Activated naive CD4-positive, alpha-beta T cell treated with anti-CD3 and anti-CD28 coated beads, Interleukin-2, amount 50 U/mL, for 72 hours (primary cell): ENCODE data around the gene HELLS. TPM values are rescaled to one million over a fixed set of nuclear protein-coding genes. Genes with fewer than 3 reads are reported as not detected.

Experiments
- ATAC-seq, 2 donors: fragments of 150-1000 bp; cut with Tn5 transposase; 2 replicates each; pipeline ENCODE4 v1.10.0; 2021; ENCODE audit warnings: mild to moderate bottlenecking in 2 of 2, moderate library complexity in 2 of 2
- DNase-seq, 2 donors: peaks; one replicate each; pipeline ENCODE4 v3.0.0; 2021 to 2022; ENCODE audit warnings: low spot score in 2 of 2
- H3K27ac Mint-ChIP-seq, 2 donors: one replicate each; pipeline ENCODE4 v1.8.0; 2022; ENCODE audit warnings: mild to moderate bottlenecking in 2 of 2, mixed read lengths in 2 of 2
- H3K36me3 Mint-ChIP-seq, 2 donors: one replicate each; pipeline ENCODE4 v1.8.0; 2022; ENCODE audit warnings: mixed read lengths in 2 of 2
- H3K9me3 Mint-ChIP-seq, 2 donors: one replicate each; pipeline ENCODE4 v1.8.0; 2022; ENCODE audit warnings: mixed read lengths in 2 of 2
- total RNA-seq, 2 donors: library from RNA; stranded (reverse); gene quantifications; one replicate each; pipeline ENCODE4 v1.2.3, GENCODE V29; 2022

HELLS gene
- total RNA-seq, 2 donors from 2014 or later, result 144 to 161 TPM

DNA sequence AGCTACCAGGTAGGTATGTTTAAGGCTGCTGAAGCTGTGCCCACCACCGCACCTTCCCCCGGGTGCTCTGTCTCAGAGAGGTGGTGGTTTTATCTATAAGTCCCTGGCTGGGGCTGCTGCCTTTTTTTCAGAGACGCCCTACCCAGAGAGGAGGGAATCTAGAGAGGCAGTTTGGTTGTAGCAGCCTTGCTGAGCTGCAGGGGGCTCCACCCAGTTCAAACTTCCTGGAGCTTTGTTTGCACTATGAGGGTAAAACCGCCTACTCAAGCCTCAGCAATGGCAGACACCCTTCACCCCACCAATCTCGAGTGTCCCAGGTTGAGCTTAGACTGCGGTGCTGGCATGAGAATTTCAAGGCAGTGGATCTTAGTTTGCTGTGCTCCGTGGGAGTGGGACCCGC, 94.3 kb downstream of the HELLS start:
- DNase-seq (no peak), ATAC-seq (no peak)
- Mint-ChIP-seq H3K9me3 (peaks cover 14 to 19% of the 10 kb centered on the region in 2 donors), H3K27ac (no peak overlapping the region), H3K36me3 (peaks cover 14 to 17% of the 10 kb centered on the region in 2 donors)

DNA sequence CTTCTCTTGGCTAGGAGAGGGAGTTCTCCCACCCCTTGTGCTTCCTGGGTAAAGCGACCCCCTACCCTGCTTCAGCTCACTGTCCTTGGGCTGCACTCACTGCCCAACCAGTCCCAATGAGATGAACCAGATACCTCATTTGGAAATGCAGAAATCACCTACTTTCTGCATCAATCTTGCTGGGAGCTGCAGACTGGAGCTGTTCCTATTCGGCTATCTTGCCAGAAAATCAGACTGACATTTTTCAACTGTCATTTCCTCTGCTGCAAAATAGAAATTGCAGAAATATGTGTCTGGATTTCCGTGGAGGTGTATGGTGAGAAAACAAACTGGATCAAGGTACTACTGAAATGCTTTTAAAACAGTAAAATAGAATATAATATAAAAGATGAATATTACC, 95.0 kb downstream of the HELLS start:
- ATAC-seq (no peak), DNase-seq (no peak)
- no peak overlapping the region for H3K27ac Mint-ChIP-seq
- H3K36me3 Mint-ChIP-seq, result peaks cover 14 to 17% of the 10 kb centered on the region in 2 donors
- H3K9me3 Mint-ChIP-seq, result peaks cover 14 to 19% of the 10 kb centered on the region in 2 donors

DNA sequence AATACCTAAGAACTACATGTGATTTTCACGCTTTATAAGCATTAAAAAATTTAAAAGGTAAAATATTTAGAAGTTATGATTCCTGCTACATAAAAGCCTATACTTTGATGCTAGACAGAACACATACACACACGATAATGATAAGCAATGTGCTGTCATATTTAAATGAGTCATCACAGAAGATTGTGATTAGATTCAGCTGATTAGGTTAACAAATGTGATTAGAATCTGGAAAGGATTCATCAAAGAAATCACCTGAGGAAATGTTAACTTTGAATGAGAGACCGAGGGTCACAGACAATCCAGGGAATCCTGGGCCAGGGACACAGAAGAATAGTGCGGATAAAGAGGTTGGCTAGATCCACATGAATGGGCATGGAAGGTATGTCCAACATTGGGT, 95.9 kb downstream of the HELLS start:
- ATAC-seq, result no peak
- H3K27ac Mint-ChIP-seq, result no peak overlapping the region
- no peak for DNase-seq
- H3K36me3 Mint-ChIP-seq, result peaks cover 10 to 17% of the 10 kb centered on the region in 2 donors
- peaks cover 14 to 19% of the 10 kb centered on the region in 2 donors for H3K9me3 Mint-ChIP-seq

DNA sequence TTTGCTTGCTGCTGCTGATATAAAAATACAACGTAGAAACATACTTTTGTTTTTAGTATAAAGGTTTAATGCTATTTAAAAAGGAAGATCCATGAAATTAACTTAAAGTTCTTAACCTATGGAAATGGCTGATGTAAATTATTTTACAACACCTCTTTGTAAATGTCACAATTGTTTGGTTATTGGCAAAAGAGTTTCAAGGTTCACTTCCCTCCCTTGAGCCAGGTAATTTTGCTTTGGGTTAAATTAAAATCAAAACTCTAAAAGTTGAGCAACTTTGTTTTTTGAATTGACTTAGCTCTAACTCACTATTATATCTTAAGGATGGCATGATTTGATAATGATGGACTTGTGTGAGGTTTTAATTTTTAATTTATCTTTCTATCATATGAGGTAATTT, 98.8 kb downstream of the HELLS start:
- H3K27ac Mint-ChIP-seq, result no peak overlapping the region
- ATAC-seq (no peak), DNase-seq (no peak)
- peaks cover 0 to under 1% of the 10 kb centered on the region in 2 donors for H3K9me3 Mint-ChIP-seq
- H3K36me3 Mint-ChIP-seq, result peaks cover 2 to 4% of the 10 kb centered on the region in 2 donors

DNA sequence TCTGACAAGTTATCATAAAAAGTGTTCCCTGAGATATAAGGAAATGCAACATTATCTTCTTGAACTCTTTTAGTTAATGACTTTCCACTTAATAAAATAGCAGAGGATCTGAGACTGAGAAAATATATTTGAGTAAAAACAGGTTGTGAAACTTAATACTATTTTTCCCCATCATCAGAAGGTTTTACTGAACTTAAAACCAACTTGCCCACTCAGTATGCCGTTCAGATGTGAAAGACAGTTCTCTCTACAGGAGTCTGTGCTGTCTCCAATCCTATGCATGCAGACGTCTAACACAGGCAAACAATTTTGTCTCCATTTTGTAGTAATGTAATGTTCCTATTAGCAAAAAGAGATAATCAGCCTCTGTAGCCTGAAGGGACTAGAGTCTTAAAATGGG, 99.7 kb downstream of the HELLS start:
- no peak for DNase-seq
- H3K27ac Mint-ChIP-seq, result no peak overlapping the region
- H3K36me3 Mint-ChIP-seq, result no peaks in the 10 kb centered on the region
- ATAC-seq, result no peak
- peaks cover 0 to 3% of the 10 kb centered on the region in 2 donors for H3K9me3 Mint-ChIP-seq

Other genes with a start within 250 kb of the HELLS start
- gene NOC3L, start 182.8 kb upstream of the HELLS start, total RNA-seq, result 10 to 100 TPM; 27.0 to 44.3 TPM
- gene TBC1D12, start 143.2 kb upstream of the HELLS start, total RNA-seq, result under 1 TPM in 1 of 2 donors, not detected in 1; 0.82 TPM
- under 1 TPM in 1 of 2 donors, not detected in 1; 0.68 TPM for gene CYP2C18, start 137.9 kb downstream of the HELLS start, total RNA-seq
- gene CYP2C19, start 216.9 kb downstream of the HELLS start, total RNA-seq, result not detected